ENCODE measurements around the gene SNRNP200. TPM values are rescaled to one million over a fixed set of nuclear protein-coding genes. Genes with fewer than 3 reads are reported as not detected.

Gene SNRNP200
- total RNA-seq, 4 donors from 2014 or later = 73.7 to 106 (median 90.8) TPM

GRCh38 chr2:96251721-96252292 lies 53.5 kb downstream of the SNRNP200 start:
- intact Hi-C loops (cut with DNase I) = no loop called here
- Histone ChIP-seq H3K36me3 (peaks cover 32 to 55% (median 46%) of the 10 kb centered on the region in 4 donors), H3K4me3 (no peak overlapping the region), H3K27ac (replicated peaks in 1 of 4) (peak overlapping the region; percentile 51 to 62 (median 58)), H3K9me3 (no peaks in the 10 kb centered on the region), H3K27me3 (no peaks in the 10 kb centered on the region), H3K4me1 (peaks cover 57 to 72% (median 66%) of the 10 kb centered on the region in 4 donors)
- 68% methylated on average over 5 of the region's 6 CpGs for WGBS
- DNase-seq (ENCODE audit: extremely low spot score) = no peak
- no peak for TF ChIP-seq EP300 (IDR thresholded peaks at IDR 0.05)
- TF ChIP-seq POLR2AphosphoS5 (IDR thresholded peaks at IDR 0.05) = peak; percentile 50 to 53

GRCh38 chr2:96250188-96250587 lies 55.2 kb downstream of the SNRNP200 start:
- Histone ChIP-seq H3K27me3 (no peaks in the 10 kb centered on the region), H3K4me1 (peaks cover 48 to 57% (median 53%) of the 10 kb centered on the region in 4 donors), H3K9me3 (no peaks in the 10 kb centered on the region), H3K27ac (replicated peaks in 1 of 4) (peak overlapping the region; percentile 50 to 62 (median 52)), H3K4me3 (no peak overlapping the region), H3K36me3 (peaks cover 24 to 39% (median 34%) of the 10 kb centered on the region in 4 donors)
- 83% methylated on average over 6 of the region's 6 CpGs for WGBS
- no peak for DNase-seq (ENCODE audit: extremely low spot score)
- no peak for TF ChIP-seq POLR2AphosphoS5 (IDR thresholded peaks at IDR 0.05)
- TF ChIP-seq, protein P1, sequence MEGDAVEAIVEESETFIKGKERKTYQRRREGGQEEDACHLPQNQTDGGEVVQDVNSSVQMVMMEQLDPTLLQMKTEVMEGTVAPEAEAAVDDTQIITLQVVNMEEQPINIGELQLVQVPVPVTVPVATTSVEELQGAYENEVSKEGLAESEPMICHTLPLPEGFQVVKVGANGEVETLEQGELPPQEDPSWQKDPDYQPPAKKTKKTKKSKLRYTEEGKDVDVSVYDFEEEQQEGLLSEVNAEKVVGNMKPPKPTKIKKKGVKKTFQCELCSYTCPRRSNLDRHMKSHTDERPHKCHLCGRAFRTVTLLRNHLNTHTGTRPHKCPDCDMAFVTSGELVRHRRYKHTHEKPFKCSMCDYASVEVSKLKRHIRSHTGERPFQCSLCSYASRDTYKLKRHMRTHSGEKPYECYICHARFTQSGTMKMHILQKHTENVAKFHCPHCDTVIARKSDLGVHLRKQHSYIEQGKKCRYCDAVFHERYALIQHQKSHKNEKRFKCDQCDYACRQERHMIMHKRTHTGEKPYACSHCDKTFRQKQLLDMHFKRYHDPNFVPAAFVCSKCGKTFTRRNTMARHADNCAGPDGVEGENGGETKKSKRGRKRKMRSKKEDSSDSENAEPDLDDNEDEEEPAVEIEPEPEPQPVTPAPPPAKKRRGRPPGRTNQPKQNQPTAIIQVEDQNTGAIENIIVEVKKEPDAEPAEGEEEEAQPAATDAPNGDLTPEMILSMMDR (IDR thresholded peaks at IDR 0.05) = no peak
- intact Hi-C loops (cut with DNase I) = no loop called here

DNA sequence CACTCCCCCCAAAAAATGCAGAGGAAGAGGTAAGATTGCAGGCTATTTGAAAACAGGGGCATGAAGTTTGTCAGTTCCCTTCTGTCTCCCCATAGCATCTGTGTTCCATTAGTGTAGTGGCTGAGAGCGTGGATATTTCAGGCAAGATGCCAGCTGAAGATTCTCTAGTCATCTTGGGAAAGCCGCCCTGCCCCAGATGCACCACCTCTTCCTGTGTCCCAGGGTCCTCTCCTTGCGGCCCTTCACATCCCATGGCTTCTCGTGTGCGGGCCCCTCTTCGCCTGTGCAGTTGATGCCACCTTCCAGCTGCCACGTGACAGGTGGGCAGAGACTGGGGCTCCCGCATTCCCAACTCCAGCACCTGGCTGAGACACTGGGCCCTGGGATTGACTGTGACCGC lies 55.7 kb downstream of the SNRNP200 start:
- intact Hi-C loops (cut with DNase I) = no loop called here

GRCh38 chr2:96248624-96249023 lies 56.7 kb downstream of the SNRNP200 start:
- Histone ChIP-seq H3K27me3 (no peaks in the 10 kb centered on the region), H3K4me3 (no peak overlapping the region), H3K9me3 (no peaks in the 10 kb centered on the region), H3K27ac (replicated peaks in 1 of 4) (no peak overlapping the region), H3K36me3 (peaks cover 13 to 23% (median 19%) of the 10 kb centered on the region in 4 donors), H3K4me1 (peaks cover 33 to 42% (median 38%) of the 10 kb centered on the region in 4 donors)
- 97% methylated on average over 4 of the region's 4 CpGs for WGBS
- no peak for TF ChIP-seq POLR2AphosphoS5 (IDR thresholded peaks at IDR 0.05)
- TF ChIP-seq EP300 (IDR thresholded peaks at IDR 0.05) = no peak
- TF ChIP-seq, protein P1 (IDR thresholded peaks at IDR 0.05) = no peak
- TF ChIP-seq POLR2A (IDR thresholded peaks at IDR 0.05; ENCODE audit: low read depth) = no peak
- intact Hi-C loops (cut with DNase I) = no loop called here
- DNase-seq (ENCODE audit: extremely low spot score) = no peak

More for the DNA sequence above, 55.7 kb downstream of the SNRNP200 start:
- Histone ChIP-seq H3K27me3 (no peaks in the 10 kb centered on the region), H3K4me1 (peaks cover 43 to 52% (median 48%) of the 10 kb centered on the region in 4 donors), H3K27ac (replicated peaks in 1 of 4) (peak overlapping the region in 2 of 4 donors; percentile 50 to 54), H3K4me3 (no peak overlapping the region), H3K36me3 (peaks cover 23 to 33% (median 29%) of the 10 kb centered on the region in 4 donors), H3K9me3 (no peaks in the 10 kb centered on the region)
- TF ChIP-seq, protein P1 (IDR thresholded peaks at IDR 0.05) = no peak
- TF ChIP-seq EP300 (IDR thresholded peaks at IDR 0.05) = no peak
- TF ChIP-seq POLR2AphosphoS5 (IDR thresholded peaks at IDR 0.05) = no peak
- TF ChIP-seq POLR2A (IDR thresholded peaks at IDR 0.05; ENCODE audit: low read depth) = no peak
- no peak for DNase-seq (ENCODE audit: extremely low spot score)
- 81% methylated on average over 9 of the region's 9 CpGs for WGBS

GRCh38 chr2:96247896-96248295 lies 57.5 kb downstream of the SNRNP200 start:
- Histone ChIP-seq H3K36me3 (peaks cover 5 to 16% (median 11%) of the 10 kb centered on the region in 4 donors), H3K9me3 (no peaks in the 10 kb centered on the region), H3K27ac (replicated peaks in 1 of 4) (no peak overlapping the region), H3K27me3 (no peaks in the 10 kb centered on the region), H3K4me3 (no peak overlapping the region), H3K4me1 (peaks cover 32 to 36% (median 35%) of the 10 kb centered on the region in 4 donors)
- DNase-seq (ENCODE audit: extremely low spot score) = no peak
- TF ChIP-seq POLR2AphosphoS5 (IDR thresholded peaks at IDR 0.05) (no peak), POLR2A (IDR thresholded peaks at IDR 0.05; ENCODE audit: low read depth) (no peak), EP300 (IDR thresholded peaks at IDR 0.05) (no peak)
- TF ChIP-seq, protein P1 (IDR thresholded peaks at IDR 0.05) = no peak
- intact Hi-C loops (cut with DNase I) = no loop called here
- WGBS = 82% methylated on average over 5 of the region's 5 CpGs
